Measurements from ENCODE around the gene C10orf143.

GRCh38 chr10:130046591-130046990 is 64.0 kb downstream of the C10orf143 start:
- TF ChIP-seq, protein P1, sequence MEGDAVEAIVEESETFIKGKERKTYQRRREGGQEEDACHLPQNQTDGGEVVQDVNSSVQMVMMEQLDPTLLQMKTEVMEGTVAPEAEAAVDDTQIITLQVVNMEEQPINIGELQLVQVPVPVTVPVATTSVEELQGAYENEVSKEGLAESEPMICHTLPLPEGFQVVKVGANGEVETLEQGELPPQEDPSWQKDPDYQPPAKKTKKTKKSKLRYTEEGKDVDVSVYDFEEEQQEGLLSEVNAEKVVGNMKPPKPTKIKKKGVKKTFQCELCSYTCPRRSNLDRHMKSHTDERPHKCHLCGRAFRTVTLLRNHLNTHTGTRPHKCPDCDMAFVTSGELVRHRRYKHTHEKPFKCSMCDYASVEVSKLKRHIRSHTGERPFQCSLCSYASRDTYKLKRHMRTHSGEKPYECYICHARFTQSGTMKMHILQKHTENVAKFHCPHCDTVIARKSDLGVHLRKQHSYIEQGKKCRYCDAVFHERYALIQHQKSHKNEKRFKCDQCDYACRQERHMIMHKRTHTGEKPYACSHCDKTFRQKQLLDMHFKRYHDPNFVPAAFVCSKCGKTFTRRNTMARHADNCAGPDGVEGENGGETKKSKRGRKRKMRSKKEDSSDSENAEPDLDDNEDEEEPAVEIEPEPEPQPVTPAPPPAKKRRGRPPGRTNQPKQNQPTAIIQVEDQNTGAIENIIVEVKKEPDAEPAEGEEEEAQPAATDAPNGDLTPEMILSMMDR (IDR thresholded peaks at IDR 0.05; ENCODE audit: low read length), result no peak
- TF ChIP-seq EZH2 (IDR thresholded peaks at IDR 0.05; ENCODE audit: borderline replicate concordance, low read length), result no peak
